ENCODE results near the gene TRAPPC8.
"Not testable (repeated sequence)": the region's sequence is repeated elsewhere in the genome, so short reads cannot be mapped to it uniquely, and the experiment has no call there.

Gene TRAPPC8, protein sequence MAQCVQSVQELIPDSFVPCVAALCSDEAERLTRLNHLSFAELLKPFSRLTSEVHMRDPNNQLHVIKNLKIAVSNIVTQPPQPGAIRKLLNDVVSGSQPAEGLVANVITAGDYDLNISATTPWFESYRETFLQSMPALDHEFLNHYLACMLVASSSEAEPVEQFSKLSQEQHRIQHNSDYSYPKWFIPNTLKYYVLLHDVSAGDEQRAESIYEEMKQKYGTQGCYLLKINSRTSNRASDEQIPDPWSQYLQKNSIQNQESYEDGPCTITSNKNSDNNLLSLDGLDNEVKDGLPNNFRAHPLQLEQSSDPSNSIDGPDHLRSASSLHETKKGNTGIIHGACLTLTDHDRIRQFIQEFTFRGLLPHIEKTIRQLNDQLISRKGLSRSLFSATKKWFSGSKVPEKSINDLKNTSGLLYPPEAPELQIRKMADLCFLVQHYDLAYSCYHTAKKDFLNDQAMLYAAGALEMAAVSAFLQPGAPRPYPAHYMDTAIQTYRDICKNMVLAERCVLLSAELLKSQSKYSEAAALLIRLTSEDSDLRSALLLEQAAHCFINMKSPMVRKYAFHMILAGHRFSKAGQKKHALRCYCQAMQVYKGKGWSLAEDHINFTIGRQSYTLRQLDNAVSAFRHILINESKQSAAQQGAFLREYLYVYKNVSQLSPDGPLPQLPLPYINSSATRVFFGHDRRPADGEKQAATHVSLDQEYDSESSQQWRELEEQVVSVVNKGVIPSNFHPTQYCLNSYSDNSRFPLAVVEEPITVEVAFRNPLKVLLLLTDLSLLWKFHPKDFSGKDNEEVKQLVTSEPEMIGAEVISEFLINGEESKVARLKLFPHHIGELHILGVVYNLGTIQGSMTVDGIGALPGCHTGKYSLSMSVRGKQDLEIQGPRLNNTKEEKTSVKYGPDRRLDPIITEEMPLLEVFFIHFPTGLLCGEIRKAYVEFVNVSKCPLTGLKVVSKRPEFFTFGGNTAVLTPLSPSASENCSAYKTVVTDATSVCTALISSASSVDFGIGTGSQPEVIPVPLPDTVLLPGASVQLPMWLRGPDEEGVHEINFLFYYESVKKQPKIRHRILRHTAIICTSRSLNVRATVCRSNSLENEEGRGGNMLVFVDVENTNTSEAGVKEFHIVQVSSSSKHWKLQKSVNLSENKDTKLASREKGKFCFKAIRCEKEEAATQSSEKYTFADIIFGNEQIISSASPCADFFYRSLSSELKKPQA (N-terminal part only)

GRCh38 chr18:31942999-31943877 lies at the start of gene TRAPPC8:
TSS of gene TRAPPC8 (minus strand) at chr18:31943128. CDS start at chr18:31942764, 364 bp downstream.
- peak; percentile 90 for DNase-seq (ENCODE audit: low read depth)

- DNase-seq (ENCODE audit: low read depth): no peak
Observed at GRCh38 chr18:31990823-31991222, 47.9 kb upstream of the TRAPPC8 start.

GRCh38 chr18:31983976-31984375 lies 41.0 kb upstream of the TRAPPC8 start:
- DNase-seq (ENCODE audit: low read depth): no peak

GRCh38 chr18:31983020-31983419 lies 40.1 kb upstream of the TRAPPC8 start:
- no peak for DNase-seq (ENCODE audit: low read depth)

DNA sequence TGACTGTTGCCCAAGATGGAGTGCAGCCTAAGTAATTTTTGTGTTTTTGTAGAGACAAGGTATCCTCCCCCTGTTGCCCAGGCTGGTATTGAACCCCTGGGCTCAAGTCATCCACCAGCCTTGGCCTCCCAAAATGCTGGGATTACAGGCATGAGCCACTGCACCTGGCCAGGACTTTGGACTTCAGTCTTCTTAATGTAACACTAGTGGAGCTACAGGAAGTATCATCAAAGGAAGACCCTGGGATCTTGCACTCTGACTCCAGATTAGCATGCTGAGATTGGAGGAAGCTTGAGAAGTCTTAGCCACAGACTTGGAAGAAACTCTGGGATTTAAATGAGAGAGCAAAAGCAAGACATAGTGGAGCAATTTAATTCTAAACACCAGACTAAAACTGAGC lies 37.9 kb upstream of the TRAPPC8 start:
- no peak for DNase-seq (ENCODE audit: low read depth)

- no peak for DNase-seq (ENCODE audit: low read depth)
Observed at GRCh38 chr18:31979714-31980113, 36.8 kb upstream of the TRAPPC8 start.

DNA sequence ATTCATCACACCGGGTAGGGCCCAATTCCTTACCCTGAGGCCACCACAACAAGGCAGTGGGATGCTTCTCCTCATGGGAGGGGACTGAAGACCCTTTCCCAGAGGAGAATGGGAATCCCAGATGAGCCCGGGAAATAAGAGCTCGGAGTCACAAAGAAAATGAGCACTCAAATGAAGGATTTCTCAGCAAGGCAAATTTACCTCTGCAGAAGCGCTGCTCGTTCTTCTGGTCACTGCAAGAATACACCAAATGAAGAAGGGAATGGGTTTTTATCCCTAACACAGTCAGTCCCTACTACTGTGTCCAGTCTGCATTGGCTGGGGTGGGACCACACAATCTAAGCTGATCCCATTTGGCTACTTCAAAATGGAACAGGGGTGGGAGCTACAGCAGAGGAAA lies 35.7 kb upstream of the TRAPPC8 start:
- no peak for DNase-seq (ENCODE audit: low read depth)

DNA sequence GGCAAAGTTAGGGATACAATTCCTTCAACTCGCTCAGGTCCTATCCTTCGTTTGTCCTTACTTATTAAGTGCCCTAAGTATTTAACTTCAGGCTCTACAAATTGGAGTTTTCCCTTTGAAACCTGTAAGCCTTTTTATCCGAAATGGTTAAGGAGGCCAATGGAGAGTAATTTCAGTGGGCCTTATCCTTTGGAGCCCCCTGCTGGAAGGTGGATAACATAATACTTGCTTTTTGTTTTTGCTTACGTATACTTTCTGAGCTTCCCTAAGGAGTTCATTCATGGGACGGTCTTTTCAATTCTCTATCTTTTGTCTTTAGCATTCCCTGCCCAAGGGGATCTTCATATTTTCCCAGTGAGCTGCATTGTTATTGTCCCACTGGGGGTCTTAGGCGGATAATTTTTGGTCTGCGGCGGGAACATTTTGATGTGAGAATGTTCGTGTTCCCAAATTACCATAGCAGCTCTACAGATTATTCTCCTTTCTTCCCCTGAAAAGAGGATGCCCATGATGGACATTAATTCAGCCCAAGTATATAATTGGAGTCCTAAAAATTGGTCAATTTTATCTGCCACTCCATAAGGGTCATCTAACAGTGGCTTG lies 34.4 kb upstream of the TRAPPC8 start:
- DNase-seq (ENCODE audit: low read depth): no peak

GRCh38 chr18:31976242-31976641 lies 33.3 kb upstream of the TRAPPC8 start:
- no peak for DNase-seq (ENCODE audit: low read depth)

DNA sequence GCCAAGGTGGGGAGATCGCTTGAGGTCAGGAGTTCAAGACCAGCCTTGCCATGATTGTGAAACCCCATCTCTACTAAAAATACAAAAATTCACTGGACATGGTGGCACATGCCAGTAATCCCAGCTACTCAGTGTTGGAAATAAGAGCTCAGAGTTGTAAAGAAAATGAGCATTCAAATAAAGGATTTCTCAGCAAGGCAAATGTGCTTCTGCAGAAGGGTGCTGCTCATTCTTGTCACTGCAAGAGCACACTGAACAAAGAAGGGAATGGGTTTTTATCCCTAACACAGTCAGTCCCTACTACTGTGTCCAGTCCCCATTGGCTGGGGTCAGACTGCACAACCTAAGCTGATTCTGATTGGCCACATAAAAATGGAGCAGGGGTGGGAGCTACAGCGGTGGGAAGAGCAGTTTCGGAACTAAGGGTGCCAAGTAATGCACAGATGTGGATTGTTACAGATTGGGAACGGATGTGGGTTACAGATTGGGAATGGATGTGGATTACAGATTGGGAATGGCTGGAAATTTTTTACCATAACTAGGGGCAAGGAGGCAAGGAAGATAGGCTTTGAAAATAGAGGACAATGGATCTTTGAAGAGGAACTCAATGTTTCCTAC lies 31.1 kb upstream of the TRAPPC8 start:
- DNase-seq (ENCODE audit: low read depth): no peak

DNA sequence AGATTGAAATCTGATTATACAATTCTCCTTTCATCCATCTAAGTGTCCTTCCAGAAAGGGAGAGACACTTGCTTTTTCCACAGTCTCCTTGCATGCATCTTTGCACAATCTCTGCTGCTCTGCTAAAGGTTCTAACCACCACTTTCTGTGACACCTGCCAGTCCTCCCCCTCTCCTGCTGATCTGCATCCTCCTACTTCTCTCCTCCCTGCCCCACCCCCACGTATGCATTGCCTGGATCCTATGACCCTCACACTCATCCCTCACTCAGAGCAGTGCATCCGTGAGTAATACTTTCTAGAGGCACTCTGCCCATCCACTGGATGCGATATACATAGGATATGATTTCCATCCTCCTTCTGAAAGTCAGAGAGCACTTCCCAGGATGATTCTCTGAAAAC lies 27.7 kb upstream of the TRAPPC8 start:
- DNase-seq (ENCODE audit: low read depth): no peak

- DNase-seq (ENCODE audit: low read depth): no peak
Observed at GRCh38 chr18:31965316-31965970, 22.5 kb upstream of the TRAPPC8 start.

DNA sequence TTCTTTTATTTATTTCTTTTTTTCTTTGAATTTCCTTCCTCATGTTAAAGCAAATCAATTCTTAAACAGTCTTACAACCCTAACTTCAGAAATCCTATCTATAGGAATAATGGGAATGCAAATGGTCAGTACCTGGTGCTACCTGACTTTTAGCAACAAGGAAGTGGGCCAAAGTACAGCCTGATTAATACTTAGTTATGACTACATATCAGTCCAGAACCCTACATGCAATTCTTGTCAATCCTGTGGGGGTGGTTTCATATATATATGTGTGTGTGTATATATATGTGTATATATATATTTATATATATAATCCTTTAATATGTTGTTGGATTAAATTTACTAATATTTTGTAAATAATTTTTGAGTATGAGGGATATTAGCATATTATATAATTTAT lies 14.8 kb upstream of the TRAPPC8 start:
- no peak for DNase-seq (ENCODE audit: low read depth)

DNA sequence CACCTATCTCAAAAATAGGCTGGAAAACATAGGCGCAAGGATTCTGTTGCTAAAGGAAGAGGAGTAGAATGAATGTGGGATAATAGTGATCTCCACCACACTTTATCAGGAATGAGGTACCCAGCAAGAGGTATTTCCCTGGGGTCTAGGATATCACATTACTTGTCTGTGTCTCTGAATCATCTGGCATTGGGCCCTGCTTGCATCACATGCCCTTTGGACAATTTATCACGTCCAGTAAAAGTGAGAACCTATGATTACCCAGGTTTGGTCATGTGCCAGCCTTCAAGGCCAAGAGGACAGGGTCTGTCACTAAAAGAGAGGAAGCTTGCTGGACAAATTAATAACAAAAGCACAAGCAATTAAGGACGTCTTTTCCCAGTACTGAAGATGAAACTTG lies 11.4 kb upstream of the TRAPPC8 start:
- no peak for DNase-seq (ENCODE audit: low read depth)

DNA sequence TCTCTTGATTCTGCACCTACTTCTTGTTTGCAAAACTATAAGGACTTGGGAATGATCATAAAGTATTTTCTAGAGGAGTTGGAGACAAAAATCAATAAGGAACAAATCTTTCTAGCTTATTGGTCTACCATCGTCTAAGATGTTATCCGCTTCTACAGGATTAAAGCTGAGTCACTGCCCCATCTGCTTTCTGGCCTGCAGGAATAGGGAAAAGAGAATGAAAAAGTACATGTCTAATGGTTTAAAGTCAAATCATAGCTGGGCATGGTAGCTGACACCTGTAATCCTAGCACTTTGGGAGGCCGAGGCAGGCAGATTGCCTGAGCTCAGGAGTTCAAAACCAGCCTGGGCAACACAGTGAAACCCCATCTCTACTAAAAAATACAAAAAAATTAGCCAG lies 10.8 kb upstream of the TRAPPC8 start:
- DNase-seq (ENCODE audit: low read depth): not testable (repeated sequence)

DNA sequence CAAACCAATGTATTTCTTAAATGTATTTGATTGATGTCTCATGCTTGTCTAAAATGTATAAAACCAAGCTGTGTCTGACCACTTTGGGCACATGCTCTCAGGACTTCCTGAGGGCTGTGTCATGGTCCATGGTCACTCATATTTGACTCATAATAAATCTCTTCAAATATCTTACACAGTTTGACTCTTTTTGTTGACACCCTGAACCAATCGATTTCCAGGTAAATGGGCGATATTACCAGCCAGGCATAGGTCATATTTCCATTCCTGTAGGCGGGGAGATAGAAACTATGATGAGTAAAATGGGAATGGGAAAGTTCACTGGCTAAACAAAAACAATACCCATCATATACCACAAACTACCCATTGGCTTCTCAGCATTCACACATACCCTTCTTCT lies 9.3 kb upstream of the TRAPPC8 start:
- DNase-seq (ENCODE audit: low read depth): no peak

- no peak for DNase-seq (ENCODE audit: low read depth)
Observed at GRCh38 chr18:31950583-31950982, 7.7 kb upstream of the TRAPPC8 start.

GRCh38 chr18:31948349-31948748 lies 5.4 kb upstream of the TRAPPC8 start:
- not testable (repeated sequence) for DNase-seq (ENCODE audit: low read depth)

- DNase-seq (ENCODE audit: low read depth): no peak
Observed at GRCh38 chr18:31946305-31947046, 3.5 kb upstream of the TRAPPC8 start.
